OCI-LY3 (cell line): ENCODE results near the gene ESRRB.

ENCODE experiments used
- CTCF ChIP-seq: fragments of 200-600, 300-600 bp; sonication (generic); IDR thresholded peaks from 2 replicates; pipeline ENCODE4 v1.5.1; 2014; ENCODE audit warnings: antibody characterized with exemption, low read length, low read depth
- EZH2phosphoT487 ChIP-seq: fragments of 200-600 bp; shearing (Covaris generic); IDR thresholded peaks from 2 replicates; pipeline ENCODE4 v1.6.1; 2018; ENCODE audit warnings: antibody characterized with exemption, mixed run types, low read depth

GRCh38 chr14:76489667-76490066 is 113.7 kb downstream of the ESRRB start:
- no peak for TF ChIP-seq CTCF
- TF ChIP-seq EZH2phosphoT487: no peak
